GM23248 (cell line): Measurements from ENCODE around the gene LUM. TPM values are rescaled to one million over a fixed set of nuclear protein-coding genes. Genes with fewer than 3 reads are reported as not detected.
A peak's percentile ranks its signal among the peaks of the same experiment; 100 is the strongest.

Experiments
- DNase-seq: peaks from one replicate; pipeline ENCODE4 v3.0.0-alpha.2; 2015
- H2AFZ ChIP-seq: fragments of 200-600 bp; sonication (generic); 2 replicates; pipeline ENCODE4 v1.6.1; 2016; ENCODE audit warnings: antibody characterized with exemption
- H3F3A ChIP-seq: fragments of 200-600 bp; sonication (generic); 2 replicates; pipeline ENCODE4 v1.6.1; 2016; ENCODE audit warnings: mild to moderate bottlenecking, antibody characterized with exemption, mixed run types; ENCODE audit not compliant: insufficient read depth
- H3K27ac ChIP-seq: fragments of 200-600 bp; sonication (generic); 2 replicates; pipeline ENCODE4 v1.5.1; 2016; ENCODE audit warnings: mild to moderate bottlenecking
- H3K27me3 ChIP-seq: fragments of 200-600 bp; sonication (generic); replicated peaks from 2 replicates; pipeline ENCODE4 v1.6.1; 2016; ENCODE audit warnings: mild to moderate bottlenecking; ENCODE audit not compliant: insufficient read depth
- H3K36me3 ChIP-seq: fragments of 200-600 bp; sonication (generic); 2 replicates; pipeline ENCODE4 v1.6.1; 2016; ENCODE audit warnings: low read depth, mild to moderate bottlenecking
- H3K4me1 ChIP-seq: fragments of 200-600 bp; sonication (generic); 2 replicates; pipeline ENCODE4 v1.6.1; 2016; ENCODE audit warnings: mild to moderate bottlenecking; ENCODE audit not compliant: insufficient read depth
- H3K4me2 ChIP-seq: fragments of 200-600 bp; sonication (generic); one replicate; pipeline ENCODE4 v1.6.1; 2016; ENCODE audit warnings: mild to moderate bottlenecking; ENCODE audit not compliant: unreplicated experiment
- H3K4me3 ChIP-seq: fragments of 200-600 bp; sonication (generic); 2 replicates; pipeline ENCODE4 v1.5.1; 2016; ENCODE audit warnings: mild to moderate bottlenecking
- H3K79me2 ChIP-seq: fragments of 200-600 bp; sonication (generic); 2 replicates; pipeline ENCODE4 v1.6.1; 2016; ENCODE audit warnings: mild to moderate bottlenecking; ENCODE audit not compliant: insufficient read depth
- H3K9ac ChIP-seq: fragments of 200-600 bp; sonication (generic); 2 replicates; pipeline ENCODE4 v1.6.1; 2016; ENCODE audit warnings: mild to moderate bottlenecking
- H3K9me2 ChIP-seq: fragments of 200-600 bp; sonication (generic); 2 replicates; pipeline ENCODE4 v1.6.1; 2016; ENCODE audit warnings: mixed run types, mild to moderate bottlenecking, moderate library complexity; ENCODE audit not compliant: insufficient read depth
- H3K9me3 ChIP-seq: fragments of 200-600 bp; sonication (generic); one replicate; pipeline ENCODE4 v1.6.1; 2017; ENCODE audit warnings: low read depth
- H4K20me1 ChIP-seq: fragments of 200-600 bp; sonication (generic); 2 replicates; pipeline ENCODE4 v1.6.0; 2016; ENCODE audit not compliant: insufficient read depth
- EZH2 ChIP-seq: fragments of 200-600 bp; sonication (generic); IDR thresholded peaks from 2 replicates; pipeline ENCODE4 v1.6.1; 2018; ENCODE audit warnings: antibody characterized with exemption, mild to moderate bottlenecking; ENCODE audit not compliant: insufficient read depth, poor library complexity, severe bottlenecking
- EZH2phosphoT487 ChIP-seq: fragments of 200-600 bp; sonication (generic); IDR thresholded peaks from 2 replicates; pipeline ENCODE4 v1.6.1; 2018; ENCODE audit warnings: antibody characterized with exemption, moderate library complexity, mild to moderate bottlenecking, low read depth; ENCODE audit not compliant: insufficient read depth
- WGBS, 2 experiments: methylation state at CpG; one replicate each; pipeline ENCODE4 v1.1.6; 2015 to 2017; ENCODE audit warnings: low lambda C conversion rate in 2 of 2, low coverage in 1 of 2; ENCODE audit errors: missing lambda C conversion rate in 2 of 2; 5-methylcytosine and 5-hydroxymethylcytosine counted together
- in situ Hi-C: fragments of 300-500 bp; cut with MboI; formaldehyde crosslinking; loops from 2 replicates; pipeline ENCODE4 v1.15.0; 2020
- polyA plus RNA-seq: library from polyadenylated mRNA; unstranded; fragments of >200 nt; fragmentation: Nextera tagmentation; extraction: Ambion mirVana; gene quantifications from 2 replicates; pipeline ENCODE4 v1.2.1, GENCODE V29; 2016
- total RNA-seq: library from RNA; depleted of rRNA; stranded (reverse); fragments of >200 nt; shearing (Covaris generic); gene quantifications from 2 replicates; pipeline ENCODE4 v1.2.3, GENCODE V29; 2014

LUM gene
- total and polyA plus RNA-seq, 2 experiments from 2014 or later = 573 to 584 TPM

DNA sequence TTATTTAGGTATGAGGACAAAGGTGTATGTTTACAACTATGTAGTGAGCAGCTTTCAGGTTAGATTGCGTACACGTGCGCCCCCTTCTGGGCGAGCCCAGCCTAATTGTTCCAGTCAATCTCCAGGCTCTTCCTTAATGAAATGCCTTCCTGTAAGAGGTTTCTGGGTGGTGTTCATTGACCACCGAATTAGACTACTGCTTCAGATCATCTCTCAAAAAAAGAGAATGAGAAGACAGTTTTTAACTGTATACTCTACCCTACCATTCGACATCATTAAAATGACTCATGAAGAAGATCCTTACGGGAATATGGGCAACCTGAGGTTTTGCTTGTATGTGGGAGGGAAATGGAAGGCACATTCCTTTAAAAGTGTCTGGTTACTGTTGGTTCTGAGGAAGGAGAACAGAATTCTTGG lies 2.1 kb downstream of the LUM start:
- H3K9me3 ChIP-seq = no peaks in the 10 kb centered on the region
- WGBS, 2 experiments = 2 to 4% methylated on average over 7 of the region's 7 CpGs
- H3K27me3 ChIP-seq = no peaks in the 10 kb centered on the region
- peak; percentile 81 for DNase-seq
- H4K20me1 ChIP-seq = no peaks in the 10 kb centered on the region
- in situ Hi-C loops = loop anchor here (10.0 kb wide), 2 partner anchors 124 to 216 kb away; no protein-coding TSS in a partner anchor
- H3K79me2 ChIP-seq = peaks cover 23% of the 10 kb centered on the region
- no peak for TF ChIP-seq EZH2
- TF ChIP-seq EZH2phosphoT487 = no peak
- H3K9me2 ChIP-seq = no peaks in the 10 kb centered on the region; the same call in 1 of the 2 replicates
- H2AFZ ChIP-seq = peak overlapping the region; percentile 62
- H3F3A ChIP-seq = peaks cover 29% of the 10 kb centered on the region; the same call in 1 of the 2 replicates
- peak overlapping the region; percentile 86 for H3K4me3 ChIP-seq
- H3K4me2 ChIP-seq = peak overlapping the region; percentile 86
- H3K4me1 ChIP-seq = peaks cover 60% of the 10 kb centered on the region
- H3K27ac ChIP-seq = peak overlapping the region; percentile 69
- H3K9ac ChIP-seq = peak overlapping the region; percentile 84; the same call in 1 of the 2 replicates
- H3K36me3 ChIP-seq = peaks cover 19% of the 10 kb centered on the region; the same call in 1 of the 2 replicates

DNA sequence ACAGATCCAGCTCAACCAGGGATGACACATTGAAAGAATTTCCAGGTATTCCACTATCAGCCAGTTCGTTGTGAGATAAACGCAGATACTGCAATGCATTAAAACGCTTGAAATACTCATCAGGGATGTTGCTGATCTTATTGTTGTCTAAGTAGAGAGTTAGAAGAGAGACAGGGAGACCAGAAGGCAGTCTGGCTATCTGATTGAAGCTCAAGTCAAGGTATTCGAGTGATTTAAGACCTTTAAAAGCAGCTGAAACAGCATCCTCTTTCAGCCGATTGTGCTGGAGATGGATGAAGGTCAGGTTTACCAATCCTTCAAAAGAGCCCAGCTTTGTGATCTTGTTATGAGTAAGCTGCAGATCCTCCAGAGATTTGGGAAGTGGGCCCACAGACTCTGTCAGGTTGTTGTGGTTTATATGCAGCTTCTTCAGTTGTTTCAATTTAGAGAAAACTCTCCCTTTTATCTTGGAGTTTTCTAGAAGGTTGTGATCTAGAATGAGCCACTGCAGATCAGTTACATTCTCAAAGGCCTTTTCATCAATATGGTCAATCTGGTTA lies 3.0 kb downstream of the LUM start:
- in situ Hi-C loops = loop anchor here (10.0 kb wide), 2 partner anchors 123 to 217 kb away; no protein-coding TSS in a partner anchor
- peak overlapping the region; percentile 69; the same call in 1 of the 2 replicates for H3K27ac ChIP-seq
- H3K79me2 ChIP-seq = peaks cover 23% of the 10 kb centered on the region

DNA sequence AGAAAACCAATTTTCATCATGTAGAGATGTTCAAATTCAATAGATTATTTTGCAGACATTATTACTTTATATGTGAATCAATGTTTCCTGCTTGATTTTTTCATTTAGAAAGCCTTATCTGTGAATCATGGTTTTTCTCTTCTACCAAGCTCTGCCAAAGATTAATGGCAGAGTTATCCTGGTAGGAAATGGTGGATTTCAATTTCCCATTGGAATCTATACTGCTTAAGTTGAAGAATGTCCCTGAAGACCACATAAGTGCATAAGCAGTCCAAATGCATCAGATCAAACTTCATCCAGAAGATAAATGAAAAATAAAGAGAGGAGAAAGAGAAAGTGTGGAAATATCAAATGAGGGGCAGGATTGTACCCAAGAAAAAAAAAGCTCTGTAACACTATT lies 5.0 kb downstream of the LUM start:
- no peak overlapping the region for H3K27ac ChIP-seq
- H3K9me3 ChIP-seq = no peaks in the 10 kb centered on the region
- H4K20me1 ChIP-seq = no peaks in the 10 kb centered on the region
- H3K79me2 ChIP-seq = peaks cover 23% of the 10 kb centered on the region
- H3K4me2 ChIP-seq = no peak overlapping the region
- peaks cover 40% of the 10 kb centered on the region for H3K36me3 ChIP-seq
- no peak overlapping the region for H3K9ac ChIP-seq
- peaks cover 51% of the 10 kb centered on the region for H3K4me1 ChIP-seq
- in situ Hi-C loops = loop anchor here (10.0 kb wide), 2 partner anchors 121 to 219 kb away; no protein-coding TSS in a partner anchor
- no peaks in the 10 kb centered on the region for H3K27me3 ChIP-seq
- no peak for DNase-seq
- H2AFZ ChIP-seq = no peak overlapping the region
- no peak overlapping the region for H3K4me3 ChIP-seq
- no peak for TF ChIP-seq EZH2phosphoT487
- no peak for TF ChIP-seq EZH2
- peaks cover 25% of the 10 kb centered on the region; the same call in 1 of the 2 replicates for H3F3A ChIP-seq
- H3K9me2 ChIP-seq = no peaks in the 10 kb centered on the region; the same call in 1 of the 2 replicates

More for the DNA sequence above, 3.0 kb downstream of the LUM start:
- H3K4me2 ChIP-seq = peak overlapping the region; percentile 86
- H3K27me3 ChIP-seq = no peaks in the 10 kb centered on the region
- H3K9me3 ChIP-seq = no peaks in the 10 kb centered on the region
- WGBS, 2 experiments = 19 to 26% methylated on average over 5 of the region's 5 CpGs
- DNase-seq = peak; percentile 45
- H2AFZ ChIP-seq = peak overlapping the region; percentile 48; the same call in 1 of the 2 replicates
- H3K4me1 ChIP-seq = peaks cover 60% of the 10 kb centered on the region
- H3K9ac ChIP-seq = no peak overlapping the region
- peaks cover 29% of the 10 kb centered on the region; the same call in 1 of the 2 replicates for H3F3A ChIP-seq
- no peaks in the 10 kb centered on the region; the same call in 1 of the 2 replicates for H3K9me2 ChIP-seq
- TF ChIP-seq EZH2phosphoT487 (no peak), EZH2 (no peak)
- H3K4me3 ChIP-seq = peak overlapping the region; percentile 86
- no peaks in the 10 kb centered on the region for H4K20me1 ChIP-seq
- H3K36me3 ChIP-seq = peaks cover 27% of the 10 kb centered on the region

DNA sequence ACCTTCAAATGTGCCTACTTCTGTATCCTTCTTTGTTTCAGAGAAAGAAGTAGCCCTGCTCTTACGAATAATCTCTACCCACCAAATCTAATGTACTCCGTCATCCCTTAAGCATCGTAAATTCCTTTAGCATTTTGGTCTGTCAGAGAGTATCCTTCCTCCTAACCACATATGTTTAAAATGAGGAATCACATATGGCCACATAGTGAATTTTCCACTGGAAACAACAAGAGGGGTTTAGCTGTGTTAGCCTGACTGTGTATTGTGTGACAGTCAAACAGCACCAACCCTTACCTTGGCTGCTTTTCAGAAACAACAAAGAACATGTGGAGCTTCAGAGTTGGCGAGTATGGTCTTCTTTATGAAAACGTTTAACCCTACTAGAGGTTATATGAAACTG lies 5.5 kb downstream of the LUM start:
- H3K9me2 ChIP-seq = no peaks in the 10 kb centered on the region; the same call in 1 of the 2 replicates
- 49 to 57% methylated on average over 5 of the region's 5 CpGs for WGBS, 2 experiments
- peaks cover 40% of the 10 kb centered on the region for H3K36me3 ChIP-seq
- H3K79me2 ChIP-seq = peaks cover 18% of the 10 kb centered on the region
- H3K9me3 ChIP-seq = no peaks in the 10 kb centered on the region
- peaks cover 56% of the 10 kb centered on the region for H3K4me1 ChIP-seq
- no peak overlapping the region for H3K27ac ChIP-seq
- no peaks in the 10 kb centered on the region for H3K27me3 ChIP-seq
- H4K20me1 ChIP-seq = no peaks in the 10 kb centered on the region
- peak overlapping the region; percentile 27 for H3K4me2 ChIP-seq
- DNase-seq = no peak
- H3F3A ChIP-seq = peaks cover 26% of the 10 kb centered on the region; the same call in 1 of the 2 replicates
- no peak overlapping the region for H2AFZ ChIP-seq
- no peak overlapping the region for H3K4me3 ChIP-seq
- in situ Hi-C loops = loop anchor here (10.0 kb wide), 2 partner anchors 121 to 219 kb away; no protein-coding TSS in a partner anchor
- TF ChIP-seq EZH2phosphoT487 (no peak), EZH2 (no peak)
- H3K9ac ChIP-seq = no peak overlapping the region
